Stimulated activated CD8-positive, alpha-beta memory T cell treated with anti-CD3 and anti-CD28 coated beads, Interleukin-12 subunit alpha, Interleukin-12 subunit beta, amount 100 ng/mL, for 24 hours (primary cell): ENCODE results near the gene CFAP100.

Source experiments
- DNase-seq: peaks from one replicate; pipeline ENCODE4 v3.0.0-alpha.2; 2020; ENCODE audit errors: extremely low read depth

The CFAP100 gene

GRCh38 chr3:126356373-126357264, 38.1 kb upstream of the CFAP100 start:
- DNase-seq = no peak

GRCh38 chr3:126357295-126358037, 37.2 kb upstream of the CFAP100 start, which contains the start of gene KLF15:
KLF15 (minus strand) TSS chr3:126357408; CDS start chr3:126352922, 4,486 bp downstream.
- peak; percentile 49 for DNase-seq

GRCh38 chr3:126358038-126358815, 36.5 kb upstream of the CFAP100 start:
- no peak for DNase-seq

GRCh38 chr3:126358816-126359181, 35.9 kb upstream of the CFAP100 start:
- DNase-seq = no peak

GRCh38 chr3:126360046-126360713, 34.5 kb upstream of the CFAP100 start:
- DNase-seq = no peak

GRCh38 chr3:126360714-126361060, 34.0 kb upstream of the CFAP100 start:
- DNase-seq = no peak

GRCh38 chr3:126361211-126361610, 33.5 kb upstream of the CFAP100 start:
- no peak for DNase-seq

- DNase-seq = no peak
Measured at GRCh38 chr3:126364130-126364695, 30.5 kb upstream of the CFAP100 start.

- DNase-seq = no peak
Measured at GRCh38 chr3:126364731-126365301, 29.9 kb upstream of the CFAP100 start.

GRCh38 chr3:126365351-126366277, 29.1 kb upstream of the CFAP100 start:
- DNase-seq = no peak

- no peak for DNase-seq
Measured at GRCh38 chr3:126367316-126367805, 27.3 kb upstream of the CFAP100 start.

- no peak for DNase-seq
Measured at GRCh38 chr3:126369490-126369889, 25.2 kb upstream of the CFAP100 start.

GRCh38 chr3:126370055-126370454, 24.7 kb upstream of the CFAP100 start:
- no peak for DNase-seq

- DNase-seq = no peak
Measured at GRCh38 chr3:126370606-126371005, 24.1 kb upstream of the CFAP100 start.

- DNase-seq = no peak
Measured at GRCh38 chr3:126371096-126371705, 23.5 kb upstream of the CFAP100 start.

- no peak for DNase-seq
Measured at GRCh38 chr3:126372413-126373145, 22.1 kb upstream of the CFAP100 start.

GRCh38 chr3:126373146-126373613, 21.5 kb upstream of the CFAP100 start:
- DNase-seq = no peak
